HCT116 (cell line): Measurements from ENCODE around the gene ATAD5. TPM values are rescaled to one million over a fixed set of nuclear protein-coding genes. Genes with fewer than 3 reads are reported as not detected.

Experiments
- ATAC-seq: fragments of 200-7000 bp; cut with Tn5 transposase; 2 replicates; pipeline ENCODE4 v1.9.1; 2020; ENCODE audit warnings: mild to moderate bottlenecking, moderate library complexity
- BruUV-seq: library from RNA; stranded (reverse); fragments of 400-500 nt; replicated peaks from 2 replicates; lab custom pipeline; 2021; lab: Mats Ljungman, UMichigan
- CTCF ChIA-PET: fragments of 300-600 bp; sonication (Branson Sonifier 250); formaldehyde crosslinking; loops from one replicate; lab custom pipeline; 2021; ENCODE audit warnings: antibody characterized with exemption; lab: Charles Lee
- POLR2A ChIA-PET: fragments of 300-600, 350-600 bp; sonication (Branson Sonifier 250); formaldehyde crosslinking; loops from one replicate; lab custom pipeline; 2021; ENCODE audit warnings: antibody characterized with exemption; lab: Charles Lee
- RAD21 ChIA-PET, 2 experiments: fragments of 300-600 bp; sonication (Branson Sonifier 250); formaldehyde crosslinking; loops; one replicate each; lab custom pipeline; 2023; ENCODE audit warnings: low total read pairs in 2 of 2; ENCODE audit not compliant: uncharacterized antibody in 2 of 2, unreplicated experiment in 2 of 2, low non-redundant PET in 1 of 2; lab: Charles Lee
- DNase-seq: peaks from one replicate; pipeline ENCODE4 v3.0.0-alpha.2; 2010; ENCODE audit warnings: low read depth, low spot score
- H2AFZ ChIP-seq: fragments of 200-600 bp; shearing (Covaris generic), sonication (generic); 2 replicates; pipeline ENCODE4 v1.6.1; 2017; ENCODE audit warnings: low read depth, mixed run types, mixed read lengths, antibody characterized with exemption, low read length; ENCODE audit not compliant: poor library complexity, severe bottlenecking
- H3K27ac ChIP-seq: 2 replicates; pipeline ENCODE4 v1.5.1; 2012; ENCODE audit warnings: low read depth, low read length
- H3K27me3 ChIP-seq: fragments of 200-600 bp; sonication (generic); 2 replicates; pipeline ENCODE4 v1.6.1; 2016; ENCODE audit warnings: mixed run types, low read length, mixed read lengths; ENCODE audit not compliant: insufficient read depth
- H3K36me3 ChIP-seq, 2 experiments: fragments of 200-500 bp in 1 of 2; fragments of 200-600 bp in 1 of 2; sonication (Bioruptor generic) in 1 of 2; sonication (generic) in 1 of 2; 2 replicates each; pipeline versions ENCODE4 v1.5.1 to v1.6.1; 2014 to 2016; ENCODE audit warnings: low read length in 2 of 2, inconsistent platforms in 1 of 2, mixed read lengths in 1 of 2, mixed run types in 1 of 2; ENCODE audit not compliant: insufficient read depth in 2 of 2, control insufficient read depth in 1 of 2
- H3K4me1 ChIP-seq, 2 experiments: fragments of 200-600 bp in 1 of 2; sonication (generic) in 1 of 2; 2 replicates each; pipeline versions ENCODE4 v1.5.1 to v1.6.1; 2012 to 2017; ENCODE audit warnings: low read length in 2 of 2, inconsistent platforms in 1 of 2, mild to moderate bottlenecking in 1 of 2, mixed read lengths in 1 of 2, mixed run types in 1 of 2, moderate library complexity in 1 of 2; ENCODE audit not compliant: insufficient read depth in 2 of 2, control insufficient read depth in 1 of 2
- H3K4me2 ChIP-seq: fragments of 200-600 bp; sonication (generic); 2 replicates; pipeline ENCODE4 v1.6.1; 2017; ENCODE audit warnings: mixed run types, low read length, mixed read lengths
- H3K4me3 ChIP-seq, 2 experiments: fragments of 200-600 bp in 1 of 2; sonication (generic) in 1 of 2; replicated peaks in 1 of 2; 2 replicates each; pipeline ENCODE4 v1.5.1; 2011 to 2016; ENCODE audit warnings: low read length in 2 of 2, control low read depth in 1 of 2, low read depth in 1 of 2, mild to moderate bottlenecking in 1 of 2, mixed read lengths in 1 of 2, mixed run types in 1 of 2
- H3K79me2 ChIP-seq: fragments of 200-600 bp; sonication (generic); 2 replicates; pipeline ENCODE4 v1.6.1; 2017; ENCODE audit warnings: mild to moderate bottlenecking, mixed run types, low read length, moderate library complexity, mixed read lengths; ENCODE audit not compliant: insufficient read depth
- H3K9ac ChIP-seq: fragments of 200-600 bp; sonication (generic); 2 replicates; pipeline ENCODE4 v1.6.1; 2016; ENCODE audit warnings: low read length, mixed read lengths
- H3K9me2 ChIP-seq: fragments of 200-600 bp; sonication (generic), shearing (Covaris generic); 2 replicates; pipeline ENCODE4 v1.6.1; 2017; ENCODE audit warnings: mixed run types, mild to moderate bottlenecking, moderate library complexity; ENCODE audit not compliant: insufficient read depth
- H3K9me3 ChIP-seq, 2 experiments: fragments of 200-500 bp in 1 of 2; fragments of 200-600 bp in 1 of 2; sonication (Bioruptor generic) in 1 of 2; sonication (generic) in 1 of 2; 2 replicates each; pipeline ENCODE4 v1.6.1; 2014 to 2017; ENCODE audit warnings: low read length in 2 of 2, mixed read lengths in 2 of 2, inconsistent platforms in 1 of 2, low read depth in 1 of 2, mild to moderate bottlenecking in 1 of 2, mixed run types in 1 of 2, moderate library complexity in 1 of 2; ENCODE audit not compliant: control insufficient read depth in 1 of 2, insufficient read depth in 1 of 2
- H4K20me1 ChIP-seq: fragments of 200-600 bp; sonication (generic), shearing (Covaris generic); 2 replicates; pipeline ENCODE4 v1.6.1; 2017; ENCODE audit warnings: mixed run types, mild to moderate bottlenecking, moderate library complexity; ENCODE audit not compliant: insufficient read depth
- ATF3 ChIP-seq: IDR thresholded peaks from 2 replicates; pipeline ENCODE4 v1.6.1; 2012
- CBX3 ChIP-seq: IDR thresholded peaks from 2 replicates; pipeline ENCODE4 v1.6.1; 2012; ENCODE audit warnings: low read depth
- CEBPB ChIP-seq: IDR thresholded peaks from 2 replicates; pipeline ENCODE4 v1.6.1; 2012; ENCODE audit warnings: low read depth
- CTCF ChIP-seq, 3 experiments: fragments of 200-600 bp in 1 of 3; sonication (generic) in 1 of 3; IDR thresholded peaks in 2 of 3; conservative IDR thresholded peaks in 1 of 3; 2 replicates each; pipeline ENCODE4 v1.5.1; 2012 to 2017; ENCODE audit warnings: low read depth in 2 of 3, low read length in 2 of 3, antibody characterized with exemption in 1 of 3, borderline replicate concordance in 1 of 3, control low read depth in 1 of 3, mild to moderate bottlenecking in 1 of 3, mixed read lengths in 1 of 3, mixed run types in 1 of 3, moderate library complexity in 1 of 3; ENCODE audit not compliant: insufficient read depth in 1 of 3
- EGR1 ChIP-seq: IDR thresholded peaks from 2 replicates; pipeline ENCODE4 v1.6.1; 2012; ENCODE audit warnings: low read depth
- EZH2 ChIP-seq: fragments of 200-600 bp; sonication (generic); IDR thresholded peaks from 2 replicates; pipeline ENCODE4 v1.6.1; 2017; ENCODE audit warnings: antibody characterized with exemption, mixed run types
- EZH2phosphoT487 ChIP-seq: fragments of 200-600 bp; IDR thresholded peaks from 2 replicates; pipeline ENCODE4 v1.6.1; 2018; ENCODE audit warnings: antibody characterized with exemption, borderline replicate concordance
- JUND ChIP-seq: IDR thresholded peaks from 2 replicates; pipeline ENCODE4 v1.6.1; 2012
- MAX ChIP-seq: IDR thresholded peaks from 2 replicates; pipeline ENCODE4 v1.6.1; 2012
- SIN3A ChIP-seq: IDR thresholded peaks from 2 replicates; pipeline ENCODE4 v1.6.1; 2012; ENCODE audit warnings: low read depth
- SP1 ChIP-seq: IDR thresholded peaks from 2 replicates; pipeline ENCODE4 v1.6.1; 2012; ENCODE audit warnings: low read depth
- SRF ChIP-seq: IDR thresholded peaks from 2 replicates; pipeline ENCODE4 v1.6.1; 2012; ENCODE audit warnings: low read depth
- YY1 ChIP-seq: IDR thresholded peaks from 2 replicates; pipeline ENCODE4 v1.6.1; 2011; ENCODE audit warnings: low read length, low read depth, moderate library complexity, mild to moderate bottlenecking; ENCODE audit not compliant: insufficient replicate concordance; ENCODE audit errors: extremely low read depth
- ZBTB33 ChIP-seq: IDR thresholded peaks from 2 replicates; pipeline ENCODE4 v1.6.1; 2011; ENCODE audit warnings: mild to moderate bottlenecking, low read length, moderate library complexity; ENCODE audit not compliant: insufficient replicate concordance; ENCODE audit errors: extremely low read depth
- ZNF274 ChIP-seq: fragments of 200-500 bp; sonication (Bioruptor generic); IDR thresholded peaks from 2 replicates; pipeline ENCODE4 v1.6.1; 2014; ENCODE audit warnings: mild to moderate bottlenecking, low read depth, low read length, inconsistent platforms
- intact Hi-C: fragments of 100-400 bp; cut with micrococcal nuclease; formaldehyde crosslinking; loops from 2 replicates; pipeline ENCODE4 v1.10.0; 2022
- total RNA-seq: library from RNA; stranded (reverse); gene quantifications from one replicate; pipeline ENCODE4 v1.2.1, GENCODE V29; 2021; ENCODE audit not compliant: unreplicated experiment

Gene ATAD5
- total RNA-seq, 1 experiment from 2014 or later = 9.5 TPM

GRCh38 chr17:30913955-30914354 lies 82.2 kb downstream of the ATAD5 start:
- POLR2A ChIA-PET = no interaction called here
- DNase-seq (no peak), ATAC-seq (no peak)
- Histone ChIP-seq H3K4me3 (no peak overlapping the region), H2AFZ (no peak overlapping the region), H3K4me2 (no peak overlapping the region), H3K79me2 (no peaks in the 10 kb centered on the region), H3K27me3 (no peaks in the 10 kb centered on the region), H3K27ac (no peak overlapping the region), H3K4me1 (no peaks in the 10 kb centered on the region)
- RAD21 ChIA-PET = no interaction called here
- BruUV-seq = no TSS peak
- CTCF ChIA-PET = no interaction called here
- TF ChIP-seq CEBPB = no peak
- no peak for TF ChIP-seq YY1
- TF ChIP-seq, all 23 proteins: peak for 0
- H3K9me2 ChIP-seq = no peaks in the 10 kb centered on the region
- H3K9ac ChIP-seq = no peak overlapping the region
- intact Hi-C loops = no loop called here
- no peaks in the 10 kb centered on the region for H4K20me1 ChIP-seq
- H3K9me3 ChIP-seq = no peaks in the 10 kb centered on the region
- H3K36me3 ChIP-seq = no peaks in the 10 kb centered on the region

- Histone ChIP-seq H3K9ac (no peak overlapping the region), H3K4me3 (no peak overlapping the region), H3K9me2 (no peaks in the 10 kb centered on the region), H3K4me2 (no peak overlapping the region), H3K9me3 (no peaks in the 10 kb centered on the region), H2AFZ (no peak overlapping the region), H3K79me2 (no peaks in the 10 kb centered on the region), H3K27me3 (no peaks in the 10 kb centered on the region), H4K20me1 (no peaks in the 10 kb centered on the region), H3K27ac (no peak overlapping the region), H3K4me1 (peaks cover 1 to 10% of the 10 kb centered on the region in 2 experiments; a peak in 2 of 4 replicates), H3K36me3 (no peaks in the 10 kb centered on the region)
- RAD21 ChIA-PET = no interaction called here
- no TSS peak for BruUV-seq
- TF ChIP-seq SP1 (no peak), EZH2phosphoT487 (no peak), MAX (no peak), CEBPB (no peak), EGR1 (no peak), EZH2 (no peak), ATF3 (no peak), ZNF274 (no peak), CTCF (IDR thresholded peaks at IDR 0.05 in 2 of 3, conservative IDR thresholded peaks at IDR 0.05 in 1 of 3; ENCODE audit: borderline replicate concordance in 1 of 3, insufficient read depth in 1 of 3, low read depth in 2 of 3, low read length in 2 of 3) (no peak), YY1 (no peak), ZBTB33 (no peak), SIN3A (no peak), JUND (no peak), SRF (no peak), CBX3 (no peak)
- CTCF ChIA-PET = no interaction called here
- POLR2A ChIA-PET = no interaction called here
- no peak for ATAC-seq
- intact Hi-C loops = no loop called here
- DNase-seq = no peak
These were observed 84.3 kb downstream of the ATAD5 start for GRCh38 chr17:30915833-30916611.
